RWPE1 (cell line): ENCODE data around the gene CCT7.

ENCODE experiments used
- CTCF ChIA-PET: fragments of 350-600 bp; sonication (Branson Sonifier 250); formaldehyde crosslinking; extraction: SDS; loops from one replicate; lab custom pipeline; 2021; lab: Yijun Ruan, JAX
- POLR2A ChIA-PET: fragments of 400-600 bp; formaldehyde crosslinking; extraction: SDS; loops from one replicate; lab custom pipeline; 2020; ENCODE audit warnings: antibody characterized with exemption; ENCODE audit not compliant: low non-redundant PET; lab: Yijun Ruan, JAX
- DNase-seq: peaks from one replicate; pipeline ENCODE4 v3.0.0; 2012; ENCODE audit warnings: low spot score
- H3K27ac ChIP-seq: fragments of 450-650 bp; 2 replicates; pipeline ENCODE4 v1.5.1; 2017
- TF ChIP-seq, protein P1 (sequence below): fragments of 450-650 bp; conservative IDR thresholded peaks from 2 replicates; pipeline ENCODE4 v1.5.1; 2017; ENCODE audit warnings: low read depth, mild to moderate bottlenecking

CCT7 gene

DNA sequence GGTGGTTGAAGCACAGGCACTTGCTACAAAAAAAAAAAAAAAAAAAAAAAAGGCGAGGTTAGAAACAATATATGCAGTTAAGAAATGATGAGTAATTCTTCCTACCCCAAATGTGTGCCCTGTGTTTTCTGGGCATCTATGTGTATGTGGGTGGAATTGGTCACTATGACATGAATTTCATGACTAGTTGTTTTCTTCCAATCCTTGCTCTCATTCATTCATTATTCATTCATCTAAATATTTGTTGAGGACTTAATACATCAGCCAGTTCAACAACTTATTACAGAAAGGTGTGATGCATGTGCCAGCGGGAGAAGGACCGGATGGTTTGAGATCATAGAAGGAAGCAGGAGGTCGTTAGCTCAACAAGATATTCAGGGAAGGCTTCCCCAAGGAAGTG is 67.5 kb downstream of the CCT7 start:
- ChIA-PET POLR2A (interaction anchor here (0.6 kb wide), 1 partner anchor 17 kb away, joined by 4 read pairs; no protein-coding TSS in a partner anchor), CTCF (no interaction called here)
- TF ChIP-seq, protein P1, sequence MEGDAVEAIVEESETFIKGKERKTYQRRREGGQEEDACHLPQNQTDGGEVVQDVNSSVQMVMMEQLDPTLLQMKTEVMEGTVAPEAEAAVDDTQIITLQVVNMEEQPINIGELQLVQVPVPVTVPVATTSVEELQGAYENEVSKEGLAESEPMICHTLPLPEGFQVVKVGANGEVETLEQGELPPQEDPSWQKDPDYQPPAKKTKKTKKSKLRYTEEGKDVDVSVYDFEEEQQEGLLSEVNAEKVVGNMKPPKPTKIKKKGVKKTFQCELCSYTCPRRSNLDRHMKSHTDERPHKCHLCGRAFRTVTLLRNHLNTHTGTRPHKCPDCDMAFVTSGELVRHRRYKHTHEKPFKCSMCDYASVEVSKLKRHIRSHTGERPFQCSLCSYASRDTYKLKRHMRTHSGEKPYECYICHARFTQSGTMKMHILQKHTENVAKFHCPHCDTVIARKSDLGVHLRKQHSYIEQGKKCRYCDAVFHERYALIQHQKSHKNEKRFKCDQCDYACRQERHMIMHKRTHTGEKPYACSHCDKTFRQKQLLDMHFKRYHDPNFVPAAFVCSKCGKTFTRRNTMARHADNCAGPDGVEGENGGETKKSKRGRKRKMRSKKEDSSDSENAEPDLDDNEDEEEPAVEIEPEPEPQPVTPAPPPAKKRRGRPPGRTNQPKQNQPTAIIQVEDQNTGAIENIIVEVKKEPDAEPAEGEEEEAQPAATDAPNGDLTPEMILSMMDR: no peak
- no peak for DNase-seq
- no peak overlapping the region for H3K27ac ChIP-seq
